Cardiac fibroblast (primary cell): ENCODE data around the gene FZR1.

Source experiments
- DNase-seq, 2 donors: peaks; one replicate each; pipeline versions ENCODE4 v3.0.0 to v3.0.0-alpha.2; 2010; ENCODE audit warnings: low read depth in 2 of 2
- H3K4me3 ChIP-seq, 2 donors: replicated peaks in 1 of 2; 1 replicate in 1 of 2; 2 replicates in 1 of 2; pipeline ENCODE4 v1.5.1; 2011; ENCODE audit warnings: low read depth in 2 of 2, low read length in 2 of 2, mild to moderate bottlenecking in 2 of 2, moderate library complexity in 1 of 2
- CTCF ChIP-seq: IDR thresholded peaks from one replicate; pipeline ENCODE4 v1.5.1; 2011; ENCODE audit warnings: low read depth, mild to moderate bottlenecking, low read length, inconsistent platforms

Gene FZR1

GRCh38 chr19:3496392-3497273, 9.5 kb upstream of the FZR1 start:
- no peak for DNase-seq
- no peak overlapping the region for H3K4me3 ChIP-seq
- TF ChIP-seq CTCF: no peak

- no peak overlapping the region for H3K4me3 ChIP-seq
- TF ChIP-seq CTCF: no peak
- DNase-seq: no peak
Observed at GRCh38 chr19:3497757-3498520, 8.2 kb upstream of the FZR1 start.

GRCh38 chr19:3499738-3500428, 6.2 kb upstream of the FZR1 start:
- no peak for TF ChIP-seq CTCF
- peak overlapping the region; percentile 76 to 96 for H3K4me3 ChIP-seq
- DNase-seq: no peak

GRCh38 chr19:3500429-3501101, 5.5 kb upstream of the FZR1 start, which contains the start of gene DOHH:
TSS of gene DOHH (minus strand) at chr19:3500674. CDS start at chr19:3496814, 3,860 bp downstream.
- peak within 1 kb of the TSS; percentile 76 to 96 for H3K4me3 ChIP-seq
- no peak for TF ChIP-seq CTCF
- DNase-seq: peak; percentile 98

GRCh38 chr19:3501780-3502179, 4.3 kb upstream of the FZR1 start:
- no peak for TF ChIP-seq CTCF
- no peak overlapping the region for H3K4me3 ChIP-seq
- no peak for DNase-seq

- no peak overlapping the region for H3K4me3 ChIP-seq
- TF ChIP-seq CTCF: no peak
- peak; percentile 32 for DNase-seq
Observed at GRCh38 chr19:3503036-3503572, 3.0 kb upstream of the FZR1 start.
